Neural progenitor cell (in vitro differentiated cells): ENCODE results near the gene NDUFAF3.

Experiments used
- EZH2 ChIP-seq: fragments of 200-600 bp; sonication (generic); IDR thresholded peaks from 2 replicates; pipeline ENCODE4 v1.6.1; 2017; ENCODE audit warnings: antibody characterized with exemption, mild to moderate bottlenecking, moderate library complexity
- TF ChIP-seq, protein P1 (sequence below): fragments of 200-600 bp; sonication (generic); IDR thresholded peaks from 2 replicates; pipeline ENCODE4 v1.5.1; 2017; ENCODE audit warnings: antibody characterized with exemption, mild to moderate bottlenecking

DNA sequence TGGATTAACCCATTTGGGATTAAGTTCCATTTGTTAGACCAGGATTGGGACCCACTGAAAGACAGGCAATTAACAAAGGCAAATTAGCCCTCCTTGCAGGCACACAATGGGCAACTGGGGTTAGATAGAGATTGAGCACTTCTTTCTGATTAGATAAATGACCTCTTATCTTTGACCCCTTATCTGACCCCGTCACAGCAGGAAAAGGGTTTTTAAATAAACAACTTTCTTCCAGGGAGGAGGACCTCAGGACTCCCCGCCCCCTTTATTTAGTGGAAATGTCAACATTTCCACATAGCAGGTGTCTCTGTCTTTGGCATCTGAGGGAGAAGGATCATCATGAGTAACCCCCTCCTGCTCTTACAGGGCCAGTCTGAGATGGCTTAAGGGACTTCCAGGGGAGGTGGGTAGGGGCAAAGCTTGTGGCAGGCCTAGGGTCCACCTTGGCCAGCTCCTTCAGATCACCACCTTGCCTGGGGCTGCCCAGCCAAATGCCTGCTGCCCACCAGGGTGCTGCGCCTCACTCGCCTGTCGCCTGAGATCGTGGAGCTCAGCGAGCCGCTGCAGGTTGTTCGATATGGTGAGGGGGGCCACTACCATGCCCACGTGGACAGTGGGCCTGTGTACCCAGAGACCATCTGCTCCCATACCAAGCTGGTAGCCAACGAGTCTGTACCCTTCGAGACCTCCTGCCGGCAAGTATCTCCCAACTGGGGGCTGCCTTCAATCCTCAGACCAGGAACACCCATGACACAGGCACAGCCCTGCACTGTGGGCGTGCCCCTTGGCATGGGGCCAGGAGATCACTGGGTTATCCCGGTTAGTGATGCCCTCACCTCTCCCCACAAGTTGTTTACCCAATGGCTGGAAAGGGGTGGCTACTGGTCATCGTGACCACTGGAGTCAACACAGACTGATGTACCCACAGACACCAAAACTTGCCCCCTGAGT lies 17.3 kb upstream of the NDUFAF3 start:
- TF ChIP-seq, protein P1, sequence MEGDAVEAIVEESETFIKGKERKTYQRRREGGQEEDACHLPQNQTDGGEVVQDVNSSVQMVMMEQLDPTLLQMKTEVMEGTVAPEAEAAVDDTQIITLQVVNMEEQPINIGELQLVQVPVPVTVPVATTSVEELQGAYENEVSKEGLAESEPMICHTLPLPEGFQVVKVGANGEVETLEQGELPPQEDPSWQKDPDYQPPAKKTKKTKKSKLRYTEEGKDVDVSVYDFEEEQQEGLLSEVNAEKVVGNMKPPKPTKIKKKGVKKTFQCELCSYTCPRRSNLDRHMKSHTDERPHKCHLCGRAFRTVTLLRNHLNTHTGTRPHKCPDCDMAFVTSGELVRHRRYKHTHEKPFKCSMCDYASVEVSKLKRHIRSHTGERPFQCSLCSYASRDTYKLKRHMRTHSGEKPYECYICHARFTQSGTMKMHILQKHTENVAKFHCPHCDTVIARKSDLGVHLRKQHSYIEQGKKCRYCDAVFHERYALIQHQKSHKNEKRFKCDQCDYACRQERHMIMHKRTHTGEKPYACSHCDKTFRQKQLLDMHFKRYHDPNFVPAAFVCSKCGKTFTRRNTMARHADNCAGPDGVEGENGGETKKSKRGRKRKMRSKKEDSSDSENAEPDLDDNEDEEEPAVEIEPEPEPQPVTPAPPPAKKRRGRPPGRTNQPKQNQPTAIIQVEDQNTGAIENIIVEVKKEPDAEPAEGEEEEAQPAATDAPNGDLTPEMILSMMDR, result no peak
- TF ChIP-seq EZH2, result no peak
